NCI-H1092 treated with DMSO at 0.1 percent for 48 hours (cell line): ENCODE data around the gene POLR1H.

ENCODE experiments used
- DNase-seq: peaks from one replicate; lab custom pipeline; 2025; lab: John Stamatoyannopoulos, UW

Gene POLR1H

DNA sequence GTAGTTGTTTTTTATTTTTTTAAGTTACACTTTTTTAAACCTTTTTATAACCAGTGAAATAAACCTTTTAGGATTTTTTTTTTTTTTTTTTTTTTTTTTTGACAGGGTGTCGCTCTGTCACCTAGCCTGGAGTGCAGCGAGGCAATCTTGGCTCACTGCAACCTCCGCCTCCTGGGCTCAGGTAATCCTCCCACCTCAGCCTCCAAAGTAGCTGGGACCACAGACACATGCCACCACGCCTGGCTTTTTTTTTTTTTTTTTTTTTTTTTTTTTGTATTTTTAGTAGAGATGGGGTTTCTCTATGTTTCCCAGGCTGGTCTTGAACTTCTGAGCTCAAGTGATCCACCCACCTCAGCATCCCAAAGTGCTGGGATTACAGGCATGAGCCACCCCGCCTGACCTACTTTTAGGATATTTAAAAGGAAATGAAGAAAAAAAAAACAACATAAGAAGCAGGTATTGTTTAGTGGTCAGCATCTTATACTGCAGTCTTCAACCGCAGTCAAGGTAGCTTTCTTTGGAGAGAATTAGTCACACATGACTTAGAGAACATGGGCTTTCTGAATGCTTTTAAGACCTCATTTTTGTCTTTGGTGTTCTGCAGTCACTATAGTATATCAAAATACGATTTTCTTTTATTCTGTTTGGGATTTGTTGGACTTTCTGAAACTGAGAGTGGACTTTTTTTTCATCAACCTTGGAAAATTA lies 1.6 kb downstream of the POLR1H start:
- no peak for DNase-seq

DNA sequence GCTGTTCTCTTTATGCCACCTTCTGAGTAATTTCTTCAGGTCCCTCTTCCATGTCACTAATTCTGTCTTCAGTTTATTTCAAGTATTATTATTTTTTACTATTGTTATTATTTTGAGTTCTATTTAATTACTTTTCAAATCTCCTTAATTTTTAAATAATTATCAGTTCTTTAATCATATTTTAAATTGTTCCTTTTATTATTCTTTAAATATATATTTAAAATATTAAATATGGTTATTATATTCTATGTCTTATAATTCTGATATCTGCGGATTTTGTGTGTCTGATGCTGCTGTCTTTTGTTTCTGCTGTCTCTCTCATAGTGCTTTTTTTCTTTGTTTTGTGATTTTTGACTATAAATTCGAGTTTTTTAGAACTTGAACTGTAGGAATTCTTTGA lies 2.2 kb downstream of the POLR1H start:
- no peak for DNase-seq

DNA sequence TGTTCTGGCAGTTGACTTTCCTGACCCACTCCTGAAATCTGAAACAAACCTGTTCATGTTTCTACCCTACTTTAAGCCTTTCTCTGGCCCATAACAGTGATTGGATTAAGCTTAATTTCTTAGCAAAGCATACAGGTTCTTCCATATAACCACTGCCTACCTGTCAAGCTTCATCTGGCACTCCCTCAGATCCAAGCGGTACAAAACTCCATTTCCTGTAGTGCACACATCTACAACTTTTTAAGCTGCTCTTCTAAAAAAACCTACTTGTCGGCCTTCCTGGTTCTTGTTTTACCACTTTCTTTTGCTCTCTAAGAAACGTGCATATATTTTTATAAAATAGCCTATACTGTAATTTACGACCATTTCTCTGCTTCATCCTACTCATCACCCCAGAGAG lies 5.0 kb downstream of the POLR1H start:
- no peak for DNase-seq

DNA sequence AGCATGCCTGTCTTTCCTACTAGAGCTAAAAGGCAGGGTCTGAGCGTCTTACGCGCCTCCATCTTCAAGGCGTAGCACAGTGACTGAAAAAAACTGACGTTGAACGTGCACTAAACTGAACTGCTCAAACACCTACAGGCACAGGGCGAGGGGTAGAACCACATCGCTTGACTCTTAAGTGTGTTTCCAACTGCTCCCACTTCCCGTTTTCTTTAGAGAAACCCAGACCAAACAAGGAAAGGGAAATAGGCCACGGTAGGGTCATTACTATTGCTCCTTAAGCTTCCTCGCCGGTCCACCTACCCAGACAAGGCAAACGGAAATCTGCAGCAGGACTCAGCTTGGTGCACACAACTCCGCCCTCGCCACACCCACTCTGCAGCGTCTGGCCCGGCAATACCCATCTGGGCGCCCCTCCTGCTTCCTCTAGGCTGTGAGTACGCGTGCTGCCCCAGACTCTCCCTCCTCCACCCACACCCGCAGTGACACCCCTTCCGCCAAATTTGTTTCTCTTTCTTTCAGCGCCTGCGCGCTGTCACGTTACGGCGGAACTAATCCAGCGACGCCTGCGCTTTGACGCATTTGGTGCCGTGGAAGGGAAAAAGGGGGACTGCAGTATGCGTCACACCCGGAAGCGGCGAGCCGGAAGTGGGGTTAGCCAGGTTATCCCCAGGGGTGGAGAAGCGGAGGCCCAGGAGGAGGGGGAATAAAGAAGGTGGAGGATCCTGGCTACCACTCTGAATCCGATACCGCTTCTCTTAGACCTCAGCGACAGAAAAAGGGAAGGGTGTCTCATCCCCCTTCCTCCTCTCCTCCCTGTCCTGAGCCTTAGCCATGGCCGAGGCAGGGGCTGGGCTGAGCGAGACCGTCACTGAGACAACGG lies 5.8 kb downstream of the POLR1H start, which contains the start of gene PPP1R11:
Gene PPP1R11, plus strand, starts transcription at position 622 of the 883 bp plus-strand sequence. Its CDS starts 213 bp downstream, at position 835.
- DNase-seq: peak; percentile 98

DNA sequence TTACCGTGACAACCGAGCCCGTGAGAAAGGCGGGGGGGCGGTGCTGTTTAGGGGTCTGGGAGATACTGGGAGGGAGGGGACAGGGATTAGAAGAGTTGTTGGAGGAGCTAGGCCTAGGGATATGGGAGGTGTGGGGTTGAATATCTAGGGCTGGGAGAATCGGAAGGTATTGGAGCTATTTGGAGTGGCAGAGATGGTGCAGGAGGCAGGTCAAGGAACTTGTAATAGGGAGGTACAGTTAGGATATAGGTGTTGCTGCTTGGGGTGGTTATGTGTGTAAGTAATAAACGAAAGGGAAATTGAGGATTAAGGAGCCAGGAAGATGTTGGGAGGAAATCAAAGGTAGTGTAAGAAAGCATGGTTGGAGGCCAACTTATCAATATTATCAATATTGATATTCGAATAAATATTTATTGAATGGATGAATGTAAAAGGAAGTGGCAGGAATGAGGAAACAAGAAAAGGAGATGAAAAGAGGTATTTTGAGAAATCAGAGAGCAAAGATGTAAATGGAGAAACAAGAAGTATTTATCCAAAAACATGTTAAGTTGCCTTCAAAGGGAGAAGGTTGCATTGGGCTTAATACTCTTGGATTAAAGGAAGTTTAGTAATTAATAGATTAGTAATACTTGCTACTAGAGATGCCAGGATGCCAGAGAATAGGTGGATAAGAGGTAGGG lies 6.5 kb downstream of the POLR1H start:
- no peak for DNase-seq

DNA sequence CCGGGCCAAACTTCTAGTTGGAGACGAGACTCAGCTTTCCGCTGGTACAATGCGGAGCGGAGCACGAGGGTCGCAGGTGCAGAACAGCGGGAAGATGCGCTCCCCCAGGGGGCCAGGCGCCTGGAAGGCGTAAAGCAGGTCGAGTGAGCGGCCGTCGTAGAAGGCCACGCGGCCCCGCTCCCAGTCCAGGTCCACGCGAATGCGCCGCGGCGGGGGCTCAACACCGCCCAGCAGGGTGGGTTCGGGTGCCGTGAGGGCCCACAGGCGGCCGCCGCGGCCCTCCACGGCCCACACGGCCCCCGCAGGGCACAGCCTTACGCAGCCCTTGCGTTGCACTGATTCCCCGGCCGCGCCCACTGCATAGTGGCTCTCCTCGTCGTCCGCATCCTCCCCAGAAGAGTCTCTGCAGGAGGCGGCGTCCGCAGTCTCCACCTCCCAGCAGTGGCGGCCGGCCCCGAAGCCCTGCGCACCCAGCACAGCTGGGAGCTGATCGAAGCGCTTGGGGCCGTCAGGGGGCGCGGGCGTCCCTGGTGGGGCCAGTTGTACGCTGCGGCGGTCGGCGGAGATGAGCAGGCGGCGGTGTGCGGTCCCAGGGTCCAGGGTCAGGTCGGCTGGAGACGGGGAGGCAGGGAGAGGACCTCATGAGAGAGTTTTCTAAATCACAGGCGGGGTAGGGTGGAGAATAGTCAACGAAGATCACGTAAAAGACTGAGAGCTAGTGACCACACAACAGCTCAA lies 10.2 kb downstream of the POLR1H start:
- DNase-seq: no peak

DNA sequence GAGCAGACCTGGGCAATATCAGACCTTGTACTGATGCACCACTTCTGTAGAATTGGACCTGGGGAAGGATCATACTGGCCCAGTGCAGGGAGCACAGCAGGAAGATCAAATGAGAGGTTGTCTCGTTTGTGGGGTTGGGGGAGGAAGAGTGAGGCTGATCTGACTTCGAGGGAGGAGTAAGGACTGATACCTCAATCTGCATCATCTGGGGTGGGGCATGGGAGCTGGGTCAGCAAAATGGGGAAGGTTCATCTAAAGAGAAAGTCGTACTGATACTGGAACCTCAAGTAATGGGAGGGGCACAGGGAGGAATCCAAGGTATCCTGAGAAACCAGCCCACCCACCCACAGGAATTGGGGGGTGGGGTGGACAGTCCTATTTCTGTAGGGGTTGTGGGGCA lies 10.8 kb downstream of the POLR1H start:
- no peak for DNase-seq

DNA sequence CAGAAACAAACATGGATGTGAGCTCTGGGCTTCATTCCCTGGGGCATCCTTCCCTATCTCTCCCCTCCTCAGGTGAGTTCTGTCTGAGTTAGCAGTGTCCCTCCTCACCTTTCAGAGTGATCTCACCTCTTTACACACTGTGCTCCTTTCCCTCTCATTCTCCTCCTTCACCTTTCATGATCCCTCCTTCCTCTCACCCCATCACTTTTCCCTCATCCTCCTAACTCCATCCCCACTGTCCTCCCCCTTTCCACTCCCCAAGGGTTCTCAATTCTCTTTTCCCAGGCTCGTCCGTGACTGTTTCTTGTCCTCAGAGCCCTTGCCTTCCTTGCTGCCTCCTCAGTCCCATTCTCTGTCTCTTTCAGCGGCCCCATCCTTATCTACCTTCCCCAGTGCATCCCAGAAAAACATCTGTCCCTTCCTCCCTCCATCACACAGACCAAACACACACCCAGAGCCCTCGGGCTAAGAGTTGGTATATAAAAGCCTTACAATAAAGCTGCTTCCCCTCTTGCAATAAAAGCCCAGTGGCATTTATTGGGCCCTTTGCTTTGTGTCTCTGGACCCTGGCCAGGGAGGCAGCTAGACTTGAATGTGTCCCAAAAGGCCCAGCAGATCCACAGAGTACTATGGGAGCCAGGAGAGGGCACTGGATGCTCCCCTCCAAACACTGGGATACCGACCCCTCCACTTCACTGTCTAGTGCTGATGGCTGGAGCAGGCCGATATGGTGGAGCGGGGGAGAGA lies 12.6 kb downstream of the POLR1H start:
- DNase-seq: no peak

DNA sequence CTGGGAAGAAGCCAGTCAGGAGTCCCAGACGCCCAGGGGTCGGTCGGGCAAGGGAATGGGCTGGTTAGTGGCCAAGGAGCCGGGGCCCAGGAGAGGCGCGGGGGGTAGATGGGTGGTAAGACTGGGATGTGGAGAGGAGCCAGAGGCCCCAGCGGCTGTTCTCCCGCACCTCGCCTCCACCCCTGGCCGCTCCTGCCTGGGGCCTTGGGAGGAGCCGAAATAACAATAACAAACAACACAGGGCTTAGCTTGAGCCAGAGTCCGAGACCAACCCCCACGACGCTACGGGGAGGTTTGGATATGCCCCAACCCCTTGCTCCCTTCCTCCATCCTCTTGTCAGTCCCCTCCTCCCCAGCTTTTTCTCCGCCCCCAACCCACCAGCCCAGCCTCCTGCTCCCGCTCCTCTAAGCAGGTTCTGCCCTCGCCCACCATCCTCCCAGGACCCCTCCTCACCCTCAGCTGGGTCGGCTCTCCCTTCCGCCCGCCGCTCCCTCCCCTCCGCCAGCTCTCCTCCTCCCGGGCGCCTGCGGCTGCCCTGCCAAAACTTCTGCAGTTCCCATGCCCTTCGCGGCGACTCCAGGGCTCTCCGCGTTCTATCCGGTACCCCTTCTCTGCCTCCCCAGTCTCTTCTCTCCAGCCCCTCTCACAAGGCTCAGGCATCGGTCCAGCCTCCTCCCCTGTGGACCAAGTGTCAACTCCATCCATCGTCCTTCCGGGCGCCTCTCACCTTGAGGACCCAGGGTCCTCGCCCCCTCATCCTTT lies 13.4 kb downstream of the POLR1H start:
- no peak for DNase-seq

DNA sequence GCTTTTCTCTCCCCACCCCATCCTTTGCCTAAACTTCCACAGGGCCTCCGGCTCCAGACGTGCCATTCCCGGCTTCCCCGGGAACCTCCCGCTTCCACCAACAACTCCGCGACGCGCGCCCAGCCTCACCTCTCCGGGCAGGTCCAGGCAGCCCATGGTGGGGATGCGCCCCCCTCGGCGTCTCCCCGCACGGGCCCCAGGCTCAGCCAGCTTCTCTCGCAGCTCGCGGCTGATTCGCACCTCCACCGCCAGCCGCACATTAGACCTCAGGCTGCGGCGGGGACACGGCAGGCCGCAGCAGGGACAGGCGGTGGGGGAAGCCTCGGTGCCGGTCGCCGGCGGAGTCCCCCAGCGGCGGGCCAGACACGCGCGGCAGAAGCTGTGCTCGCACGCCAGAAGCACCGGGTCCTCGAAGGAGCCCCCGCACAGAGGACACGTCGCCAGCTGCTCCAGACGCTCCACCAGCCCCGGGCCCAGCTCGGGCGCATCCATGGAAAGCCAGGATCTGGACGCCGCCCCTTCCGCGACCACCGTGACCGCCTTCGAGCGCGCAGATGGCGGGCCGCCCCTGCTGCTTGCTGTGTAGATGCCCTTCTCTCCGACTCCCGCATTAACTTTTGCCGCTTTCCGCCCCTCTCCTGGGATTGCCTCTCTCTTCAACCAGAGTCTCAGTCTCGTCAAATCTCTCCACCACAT lies 14.2 kb downstream of the POLR1H start, which contains the start of gene RNF39:
Gene RNF39, minus strand, starts transcription at position 676 of the 696 bp plus-strand sequence. Its CDS starts 184 bp downstream, at position 492.
- no peak for DNase-seq

DNA sequence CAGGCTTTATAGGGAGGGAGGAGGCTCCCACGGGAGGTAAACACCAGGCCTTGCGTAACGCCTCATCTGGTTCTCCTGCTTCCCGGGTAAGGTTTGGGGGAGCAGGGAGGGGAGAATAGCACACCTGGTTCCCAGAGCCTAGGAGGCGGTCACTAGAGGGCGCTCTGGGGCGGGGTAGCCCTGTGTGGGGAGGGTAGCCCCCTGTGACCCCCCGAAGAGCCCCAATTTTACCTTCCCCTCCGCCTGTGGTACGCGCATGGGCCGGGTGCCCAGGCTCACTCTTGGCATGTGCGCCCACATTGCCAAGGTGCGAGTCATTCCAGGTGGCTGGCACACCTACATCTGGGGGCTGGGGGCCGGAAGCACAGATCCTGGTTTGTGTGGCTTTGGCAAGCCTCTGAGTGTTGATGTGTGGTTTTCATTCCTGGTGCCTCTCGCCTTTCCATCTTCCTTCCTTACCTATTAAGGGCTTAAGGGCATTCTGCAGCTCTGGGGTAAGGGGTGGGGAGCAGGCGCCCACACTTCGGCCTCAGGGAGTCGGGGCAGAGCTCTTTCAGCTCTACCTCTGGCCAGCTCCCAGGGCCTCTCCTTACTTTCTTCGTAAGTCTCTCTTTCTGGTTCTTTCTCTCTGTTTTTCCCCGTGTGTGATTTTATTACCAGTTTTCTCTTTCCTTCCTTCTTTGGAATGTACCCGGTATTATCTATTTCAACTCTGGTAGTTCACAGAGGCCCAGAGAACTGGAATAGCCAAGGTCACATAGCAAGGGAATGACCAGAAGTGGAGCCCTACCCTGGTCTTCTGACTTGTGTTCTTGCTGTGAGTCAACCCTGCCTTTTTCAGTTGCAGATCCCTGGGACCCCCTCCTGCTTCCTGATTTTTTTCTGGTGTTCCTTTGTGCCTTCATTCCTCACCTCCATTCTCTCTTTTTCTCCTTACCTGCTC lies 15.0 kb downstream of the POLR1H start:
- no peak for DNase-seq

DNA sequence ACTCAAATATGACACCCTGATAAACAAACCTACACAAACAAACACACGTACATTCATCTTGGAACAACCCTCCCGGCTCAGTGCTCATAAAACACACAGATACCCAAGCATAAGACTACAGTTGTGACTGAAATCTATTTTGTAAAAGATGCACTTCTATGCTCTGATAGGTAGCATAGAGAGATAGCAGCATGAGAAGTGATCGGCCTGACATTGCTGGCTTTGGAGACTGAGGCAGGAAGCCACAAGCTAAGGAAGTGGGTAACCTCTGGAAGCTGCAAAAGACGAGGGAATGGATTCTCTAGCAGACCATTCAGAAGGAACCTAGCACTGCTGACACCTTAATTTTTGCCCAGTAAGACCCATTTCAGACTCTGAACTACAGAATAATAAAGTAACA lies 16.2 kb downstream of the POLR1H start:
- no peak for DNase-seq

DNA sequence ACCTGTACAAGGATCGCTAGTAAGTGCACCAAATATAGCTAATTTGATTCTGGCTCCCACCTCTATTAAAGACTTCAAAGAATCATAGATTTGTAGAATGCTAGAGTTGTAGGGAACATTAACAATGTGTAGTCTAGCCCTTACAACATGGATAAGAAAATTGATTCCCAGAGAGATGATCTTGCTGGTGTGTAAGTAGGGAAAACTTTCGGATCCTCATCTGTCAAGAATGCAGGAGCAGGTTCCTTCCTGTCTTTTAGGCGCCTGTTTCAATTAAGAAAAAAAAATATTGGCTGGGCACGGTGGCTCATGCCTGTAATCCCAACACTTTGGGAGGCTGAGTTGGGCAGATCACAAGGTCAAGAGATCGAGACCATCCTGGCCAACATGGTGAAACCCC lies 26.8 kb downstream of the POLR1H start:
- DNase-seq: no peak

DNA sequence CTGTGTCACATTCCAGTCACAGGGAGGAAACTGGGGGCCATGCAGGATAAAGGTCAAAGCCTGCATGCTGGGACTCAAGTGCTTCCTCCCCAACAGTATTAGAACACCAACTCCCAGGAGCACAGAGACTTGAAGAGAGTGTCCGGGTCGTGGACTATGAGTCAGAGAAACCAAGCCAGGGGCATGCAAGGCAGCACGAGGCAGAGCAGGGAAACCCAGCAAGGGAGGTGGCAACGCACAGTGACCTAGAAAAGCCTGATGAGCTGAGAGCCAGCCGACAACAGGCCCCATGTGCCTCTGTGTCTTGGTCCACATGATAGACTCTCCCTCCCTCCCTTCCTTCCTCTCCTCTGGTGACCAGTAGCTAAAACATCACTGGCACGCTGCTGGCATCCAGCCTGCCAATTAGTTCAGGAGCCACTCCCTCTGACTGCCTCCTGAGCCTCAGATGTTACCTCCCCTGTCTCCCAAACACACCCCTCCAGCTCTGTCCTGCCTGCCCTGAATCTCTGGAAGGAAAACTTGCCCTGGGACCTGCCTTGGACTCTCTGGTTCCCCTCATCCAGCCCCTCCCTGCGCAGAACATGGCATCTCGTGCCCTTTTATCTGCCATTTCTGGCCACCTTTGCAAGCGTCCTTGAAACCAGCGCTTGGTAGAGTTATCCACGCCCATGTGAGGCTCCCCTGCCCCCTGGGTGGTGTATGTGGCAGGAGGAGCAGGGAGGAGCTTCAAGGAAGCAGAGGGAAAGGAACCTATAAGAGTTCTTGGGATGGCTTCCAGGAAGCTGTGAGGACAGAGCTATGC lies 30.7 kb downstream of the POLR1H start:
- no peak for DNase-seq

DNA sequence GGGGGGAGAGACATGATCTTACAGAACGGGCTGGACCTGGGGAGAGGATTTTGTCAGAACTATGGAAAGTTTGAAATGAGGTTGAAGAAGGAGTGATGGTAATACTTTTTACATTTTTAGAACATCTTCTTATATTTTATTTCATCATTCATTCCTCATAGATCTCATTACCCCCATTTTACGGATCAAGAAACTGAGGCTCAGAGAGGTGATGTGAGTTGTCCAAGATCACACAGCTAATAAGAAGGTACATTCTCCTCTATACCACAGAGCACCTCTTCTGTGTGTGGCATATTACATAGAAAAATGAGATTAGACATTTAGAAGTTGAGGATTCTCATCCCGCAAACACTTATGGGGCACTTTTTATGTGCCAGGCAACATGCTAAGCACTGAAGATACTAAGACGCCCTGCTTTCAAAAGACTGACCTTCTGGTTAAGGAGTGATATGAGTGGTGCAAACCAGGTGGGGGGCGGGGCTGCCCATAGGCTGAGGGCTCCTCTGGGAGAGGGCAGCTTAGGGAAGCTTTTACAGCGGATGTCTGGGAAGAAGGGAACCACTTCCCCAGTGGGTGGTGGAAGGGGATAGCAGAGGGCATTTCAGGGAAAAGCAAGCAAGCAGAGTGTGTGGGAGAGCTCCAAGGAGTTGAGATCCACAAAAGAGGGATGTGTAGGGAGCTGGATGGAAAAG lies 31.9 kb downstream of the POLR1H start:
- DNase-seq: no peak

DNA sequence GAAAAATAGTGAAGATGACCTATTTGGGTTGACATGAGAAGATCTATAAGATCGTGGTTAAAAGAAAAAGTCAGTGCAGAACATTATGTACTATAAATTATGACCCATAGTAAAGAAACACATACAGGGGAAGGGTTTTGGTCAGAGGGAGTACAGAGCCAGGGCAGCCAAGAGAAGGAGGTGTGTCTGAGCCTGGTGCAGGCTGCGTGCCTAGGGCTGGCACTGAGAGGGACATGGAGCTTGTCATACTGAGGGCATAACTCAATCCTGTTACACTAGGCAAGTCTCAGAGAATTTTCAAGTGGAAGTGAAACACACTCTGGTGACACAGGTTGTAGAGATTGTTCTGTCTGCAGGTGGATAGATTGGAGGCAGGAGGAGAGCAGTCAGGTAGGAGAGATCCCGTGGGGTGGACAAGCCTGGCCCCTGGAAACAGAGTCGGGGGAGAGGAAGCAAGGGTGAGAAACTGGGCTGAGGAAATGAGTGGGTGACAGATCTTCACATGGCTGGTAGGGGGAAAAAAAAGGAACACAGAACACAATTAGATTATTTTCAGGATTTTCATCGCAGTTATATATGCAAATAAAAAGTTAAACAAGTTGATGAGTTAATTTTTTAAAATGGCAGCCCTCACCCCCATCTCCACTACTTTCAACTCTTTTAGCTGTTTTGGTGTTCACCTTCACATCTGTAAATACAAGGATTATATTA lies 33.0 kb downstream of the POLR1H start:
- no peak for DNase-seq
